Effector memory CD4-positive, alpha-beta T cell (primary cell): ENCODE results near the gene GRK5.

Experiments
- DNase-seq, 3 donors: peaks; one replicate each; pipeline ENCODE4 v3.0.0-alpha.2; 2020
- H3K27ac ChIP-seq: 2 replicates; pipeline ENCODE4 v1.7.0; 2013; ENCODE audit warnings: mild to moderate bottlenecking, low read length, moderate library complexity; ENCODE audit not compliant: insufficient read depth, poor library complexity, severe bottlenecking
- H3K27me3 ChIP-seq: replicated peaks from 2 replicates; pipeline ENCODE4 v1.7.0; 2013; ENCODE audit warnings: mild to moderate bottlenecking, low read length; ENCODE audit not compliant: insufficient read depth, control insufficient read depth, poor library complexity, severe bottlenecking
- H3K36me3 ChIP-seq: 2 replicates; pipeline ENCODE4 v1.7.0; 2013; ENCODE audit warnings: mild to moderate bottlenecking, low read length, moderate library complexity; ENCODE audit not compliant: control insufficient read depth, insufficient read depth
- H3K4me1 ChIP-seq: 2 replicates; pipeline ENCODE4 v1.7.0; 2013; ENCODE audit warnings: low read length, mild to moderate bottlenecking; ENCODE audit not compliant: control insufficient read depth, insufficient read depth, poor library complexity, severe bottlenecking
- H3K4me3 ChIP-seq: 2 replicates; pipeline ENCODE4 v1.7.0; 2013; ENCODE audit warnings: low read length, low read depth, mild to moderate bottlenecking; ENCODE audit not compliant: insufficient read depth, poor library complexity, severe bottlenecking
- H3K9me3 ChIP-seq: 2 replicates; pipeline ENCODE4 v1.7.0; 2013; ENCODE audit warnings: mild to moderate bottlenecking, low read length, moderate library complexity; ENCODE audit not compliant: control insufficient read depth

The GRK5 gene

GRCh38 chr10:119362122-119362521 lies 154.8 kb downstream of the GRK5 start:
- DNase-seq: no peak
- no peaks in the 10 kb centered on the region for H3K27me3 ChIP-seq
- H3K27ac ChIP-seq: no peak overlapping the region
- H3K4me3 ChIP-seq: no peak overlapping the region
- H3K4me1 ChIP-seq: no peaks in the 10 kb centered on the region
- no peaks in the 10 kb centered on the region for H3K9me3 ChIP-seq
- H3K36me3 ChIP-seq: no peaks in the 10 kb centered on the region

GRCh38 chr10:119364645-119365600 lies 157.6 kb downstream of the GRK5 start:
- no peak for DNase-seq
- Histone ChIP-seq H3K9me3 (no peaks in the 10 kb centered on the region), H3K4me3 (no peak overlapping the region), H3K27me3 (no peaks in the 10 kb centered on the region), H3K27ac (no peak overlapping the region), H3K36me3 (no peaks in the 10 kb centered on the region), H3K4me1 (no peaks in the 10 kb centered on the region)

GRCh38 chr10:119365773-119366599 lies 158.6 kb downstream of the GRK5 start:
- no peak for DNase-seq
- H3K27ac ChIP-seq: no peak overlapping the region
- H3K4me1 ChIP-seq: no peaks in the 10 kb centered on the region
- H3K4me3 ChIP-seq: no peak overlapping the region
- no peaks in the 10 kb centered on the region for H3K27me3 ChIP-seq
- no peaks in the 10 kb centered on the region for H3K9me3 ChIP-seq
- no peaks in the 10 kb centered on the region for H3K36me3 ChIP-seq

- Histone ChIP-seq H3K4me3 (no peak overlapping the region), H3K27me3 (no peaks in the 10 kb centered on the region), H3K36me3 (no peaks in the 10 kb centered on the region), H3K27ac (no peak overlapping the region), H3K9me3 (no peaks in the 10 kb centered on the region), H3K4me1 (no peaks in the 10 kb centered on the region)
- DNase-seq: no peak
These were observed 160.6 kb downstream of the GRK5 start for GRCh38 chr10:119367841-119368549.

- no peak for DNase-seq
- Histone ChIP-seq H3K27ac (no peak overlapping the region), H3K36me3 (no peaks in the 10 kb centered on the region), H3K4me1 (no peaks in the 10 kb centered on the region), H3K27me3 (no peaks in the 10 kb centered on the region), H3K9me3 (no peaks in the 10 kb centered on the region), H3K4me3 (no peak overlapping the region)
These were observed 161.2 kb downstream of the GRK5 start for GRCh38 chr10:119368581-119368980.

GRCh38 chr10:119368991-119369869 lies 161.9 kb downstream of the GRK5 start:
- H3K4me1 ChIP-seq: no peaks in the 10 kb centered on the region
- no peak overlapping the region for H3K27ac ChIP-seq
- no peak for DNase-seq
- no peaks in the 10 kb centered on the region for H3K9me3 ChIP-seq
- H3K4me3 ChIP-seq: no peak overlapping the region
- no peaks in the 10 kb centered on the region for H3K36me3 ChIP-seq
- no peaks in the 10 kb centered on the region for H3K27me3 ChIP-seq

GRCh38 chr10:119370111-119370741 lies 162.9 kb downstream of the GRK5 start:
- H3K27ac ChIP-seq: no peak overlapping the region
- H3K9me3 ChIP-seq: no peaks in the 10 kb centered on the region
- H3K27me3 ChIP-seq: no peaks in the 10 kb centered on the region
- H3K4me3 ChIP-seq: no peak overlapping the region
- H3K4me1 ChIP-seq: no peaks in the 10 kb centered on the region
- H3K36me3 ChIP-seq: no peaks in the 10 kb centered on the region
- DNase-seq: no peak

- Histone ChIP-seq H3K27me3 (no peaks in the 10 kb centered on the region), H3K4me3 (no peak overlapping the region), H3K36me3 (no peaks in the 10 kb centered on the region), H3K4me1 (no peaks in the 10 kb centered on the region), H3K27ac (no peak overlapping the region), H3K9me3 (no peaks in the 10 kb centered on the region)
- DNase-seq: no peak
These were observed 163.8 kb downstream of the GRK5 start for GRCh38 chr10:119370972-119371703.
